Parathyroid adenoma (tissue), 2 donors: ENCODE data around the gene E2F3.

ENCODE experiments used
- H2AFZ ChIP-seq: fragments of 300-600 bp; sonication (generic); one replicate; pipeline ENCODE4 v1.7.0; 2017; ENCODE audit warnings: antibody characterized with exemption, mild to moderate bottlenecking
- H3K27ac ChIP-seq: fragments of 300-600 bp; sonication (generic); one replicate; pipeline ENCODE4 v1.7.0; 2017
- H3K27me3 ChIP-seq: fragments of 300-600 bp; sonication (generic); one replicate; pipeline ENCODE4 v1.7.0; 2017; ENCODE audit warnings: low read length; ENCODE audit not compliant: control insufficient read depth, insufficient read depth
- H3K36me3 ChIP-seq: fragments of 300-600 bp; sonication (generic); one replicate; pipeline ENCODE4 v1.7.0; 2017; ENCODE audit warnings: low read length; ENCODE audit not compliant: control insufficient read depth, insufficient read depth
- H3K4me1 ChIP-seq: fragments of 300-600 bp; sonication (generic); one replicate; pipeline ENCODE4 v1.7.0; 2017; ENCODE audit warnings: control low read depth
- H3K4me2 ChIP-seq: fragments of 300-600 bp; sonication (generic); one replicate; pipeline ENCODE4 v1.7.0; 2017; ENCODE audit warnings: low read length
- H3K4me3 ChIP-seq: fragments of 300-600 bp; sonication (generic); one replicate; pipeline ENCODE4 v1.7.0; 2017; ENCODE audit warnings: low read depth, low read length
- H3K79me2 ChIP-seq: fragments of 300-600 bp; sonication (generic); one replicate; pipeline ENCODE4 v1.7.0; 2017; ENCODE audit warnings: control low read depth
- H3K9ac ChIP-seq: fragments of 300-600 bp; sonication (generic); one replicate; pipeline ENCODE4 v1.7.0; 2017; ENCODE audit warnings: mild to moderate bottlenecking
- H3K9me3 ChIP-seq: fragments of 300-600 bp; sonication (generic); one replicate; pipeline ENCODE4 v1.7.0; 2017; ENCODE audit warnings: low read length; ENCODE audit not compliant: control insufficient read depth
- CTCF ChIP-seq: fragments of 300-600 bp; sonication (generic); IDR thresholded peaks from one replicate; pipeline ENCODE4 v1.7.0; 2017; ENCODE audit warnings: antibody characterized with exemption, mild to moderate bottlenecking
- donor health status: primary hyperparathyroidism.

E2F3 gene

GRCh38 chr6:20416567-20417345 lies 15.1 kb downstream of the E2F3 start:
- Histone ChIP-seq H3K4me2 (no peak overlapping the region), H3K9ac (no peak overlapping the region), H3K27ac (no peak overlapping the region), H3K27me3 (no peaks in the 10 kb centered on the region), H3K79me2 (peaks cover 7% of the 10 kb centered on the region), H2AFZ (no peak overlapping the region), H3K4me3 (no peak overlapping the region), H3K36me3 (no peaks in the 10 kb centered on the region), H3K4me1 (no peaks in the 10 kb centered on the region), H3K9me3 (no peaks in the 10 kb centered on the region)
- no peak for TF ChIP-seq CTCF

DNA sequence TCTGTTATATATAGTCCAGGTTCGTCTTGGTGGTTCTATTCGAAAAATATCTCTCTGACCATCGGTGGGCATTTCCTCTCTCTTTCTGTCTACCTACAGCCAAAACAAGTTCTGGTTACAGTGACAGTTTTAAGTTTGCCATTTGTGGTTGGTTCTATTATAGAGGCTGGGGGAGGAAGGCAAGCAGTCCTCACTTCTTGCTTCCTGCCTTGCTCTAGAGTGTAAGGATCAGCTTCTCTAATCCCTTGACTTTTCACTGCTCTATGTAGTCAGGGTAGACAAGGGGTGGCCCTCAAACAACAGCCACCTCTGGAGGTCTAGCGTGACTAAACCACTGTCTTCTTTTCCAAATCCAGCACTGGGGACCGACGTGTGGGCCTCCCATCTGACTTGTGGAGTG lies 16.1 kb downstream of the E2F3 start:
- H3K79me2 ChIP-seq, result peaks cover 9% of the 10 kb centered on the region
- no peaks in the 10 kb centered on the region for H3K27me3 ChIP-seq
- no peaks in the 10 kb centered on the region for H3K4me1 ChIP-seq
- H3K36me3 ChIP-seq, result no peaks in the 10 kb centered on the region
- H3K9me3 ChIP-seq, result no peaks in the 10 kb centered on the region
- no peak for TF ChIP-seq CTCF
- H3K9ac ChIP-seq, result no peak overlapping the region
- H3K27ac ChIP-seq, result no peak overlapping the region
- H3K4me2 ChIP-seq, result no peak overlapping the region
- no peak overlapping the region for H2AFZ ChIP-seq
- H3K4me3 ChIP-seq, result no peak overlapping the region

GRCh38 chr6:20426177-20427082 lies 24.8 kb downstream of the E2F3 start:
- peaks cover 2% of the 10 kb centered on the region for H3K79me2 ChIP-seq
- no peak overlapping the region for H3K27ac ChIP-seq
- no peak overlapping the region for H3K9ac ChIP-seq
- TF ChIP-seq CTCF, result no peak
- H3K4me3 ChIP-seq, result no peak overlapping the region
- no peaks in the 10 kb centered on the region for H3K36me3 ChIP-seq
- H3K4me1 ChIP-seq, result no peaks in the 10 kb centered on the region
- no peak overlapping the region for H2AFZ ChIP-seq
- H3K4me2 ChIP-seq, result no peak overlapping the region
- H3K27me3 ChIP-seq, result no peaks in the 10 kb centered on the region
- H3K9me3 ChIP-seq, result no peaks in the 10 kb centered on the region

GRCh38 chr6:20427856-20428255 lies 26.2 kb downstream of the E2F3 start:
- H3K4me1 ChIP-seq, result no peaks in the 10 kb centered on the region
- H3K27me3 ChIP-seq, result no peaks in the 10 kb centered on the region
- H3K27ac ChIP-seq, result no peak overlapping the region
- no peaks in the 10 kb centered on the region for H3K36me3 ChIP-seq
- no peak overlapping the region for H3K9ac ChIP-seq
- no peaks in the 10 kb centered on the region for H3K9me3 ChIP-seq
- no peak overlapping the region for H3K4me3 ChIP-seq
- H3K79me2 ChIP-seq, result peaks cover 2% of the 10 kb centered on the region
- no peak overlapping the region for H2AFZ ChIP-seq
- TF ChIP-seq CTCF, result no peak
- H3K4me2 ChIP-seq, result no peak overlapping the region
